HEK293T (cell line): ENCODE data around the gene PPP4R4.

ENCODE experiments used
- BHLHE40 ChIP-seq: fragments of 450-650 bp; IDR thresholded peaks from 2 replicates; pipeline ENCODE4 v1.6.1; 2016; ENCODE audit warnings: mild to moderate bottlenecking, moderate library complexity, borderline replicate concordance
- CTBP1 ChIP-seq: fragments of 450-650 bp; IDR thresholded peaks from 2 replicates; pipeline ENCODE4 v1.6.1; 2016; ENCODE audit warnings: borderline replicate concordance
- ELF4 ChIP-seq: fragments of 450-650 bp; IDR thresholded peaks from 2 replicates; pipeline ENCODE4 v1.6.1; 2017; ENCODE audit warnings: antibody characterized with exemption
- FOXA1 ChIP-seq: fragments of 450-650 bp; IDR thresholded peaks from 2 replicates; pipeline ENCODE4 v1.6.1; 2016; ENCODE audit warnings: mild to moderate bottlenecking
- FOXM1 ChIP-seq: fragments of 450-650 bp; IDR thresholded peaks from 2 replicates; pipeline ENCODE4 v1.6.1; 2017; ENCODE audit warnings: mild to moderate bottlenecking, borderline replicate concordance
- HDGF ChIP-seq: fragments of 450-650 bp; IDR thresholded peaks from 2 replicates; pipeline ENCODE4 v1.6.1; 2017; ENCODE audit warnings: antibody characterized with exemption, borderline replicate concordance
- SP1 ChIP-seq: fragments of 450-650 bp; IDR thresholded peaks from 2 replicates; pipeline ENCODE4 v1.6.1; 2017
- SUZ12 ChIP-seq: fragments of 450-650 bp; IDR thresholded peaks from 2 replicates; pipeline ENCODE4 v1.6.1; 2016; ENCODE audit warnings: mild to moderate bottlenecking
- TARDBP ChIP-seq: fragments of 450-650 bp; IDR thresholded peaks from 2 replicates; pipeline ENCODE4 v1.6.1; 2016
- TF ChIP-seq, protein P1 (sequence below): fragments of 450-650 bp; IDR thresholded peaks from 2 replicates; pipeline ENCODE4 v1.6.1; 2016

DNA sequence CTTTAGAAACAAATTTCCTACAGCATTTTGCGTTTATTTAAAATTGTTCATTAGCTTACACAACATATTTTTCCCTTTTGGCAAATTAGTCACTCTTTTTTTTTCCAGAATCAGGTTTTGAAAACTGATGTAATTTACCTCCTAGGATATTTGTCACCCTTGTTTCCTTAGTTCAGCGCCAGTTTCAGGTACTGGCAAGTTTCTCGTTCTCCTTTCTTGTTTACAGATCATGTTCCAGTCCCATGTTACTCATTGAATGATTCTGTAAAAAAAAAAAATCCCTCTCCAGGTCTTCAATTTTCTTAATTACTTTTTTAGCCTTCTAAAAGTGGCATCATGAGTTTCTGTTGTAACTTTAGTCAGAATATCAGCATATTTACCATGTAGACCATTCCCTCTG lies 2.7 kb downstream of the PPP4R4 start:
- TF ChIP-seq SP1 (no peak), BHLHE40 (no peak), CTBP1 (no peak), TARDBP (no peak), SUZ12 (no peak), FOXM1 (no peak), ELF4 (no peak), HDGF (no peak), FOXA1 (no peak)
- TF ChIP-seq, protein P1, sequence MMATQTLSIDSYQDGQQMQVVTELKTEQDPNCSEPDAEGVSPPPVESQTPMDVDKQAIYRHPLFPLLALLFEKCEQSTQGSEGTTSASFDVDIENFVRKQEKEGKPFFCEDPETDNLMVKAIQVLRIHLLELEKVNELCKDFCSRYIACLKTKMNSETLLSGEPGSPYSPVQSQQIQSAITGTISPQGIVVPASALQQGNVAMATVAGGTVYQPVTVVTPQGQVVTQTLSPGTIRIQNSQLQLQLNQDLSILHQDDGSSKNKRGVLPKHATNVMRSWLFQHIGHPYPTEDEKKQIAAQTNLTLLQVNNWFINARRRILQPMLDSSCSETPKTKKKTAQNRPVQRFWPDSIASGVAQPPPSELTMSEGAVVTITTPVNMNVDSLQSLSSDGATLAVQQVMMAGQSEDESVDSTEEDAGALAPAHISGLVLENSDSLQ, result no peak
